CD14-positive monocyte (primary cell): Measurements from ENCODE around the gene GPC5. TPM values are rescaled to one million over a fixed set of nuclear protein-coding genes. Genes with fewer than 3 reads are reported as not detected.

Experiments used
- DNase-seq, 3 donors: peaks; one replicate each; pipeline ENCODE4 v3.0.0-alpha.2; 2011 to 2022
- H2AFZ ChIP-seq: 2 replicates; pipeline ENCODE4 v1.6.0; 2012; ENCODE audit warnings: mild to moderate bottlenecking, low read depth, low read length, inconsistent platforms; ENCODE audit not compliant: insufficient read depth, poor library complexity, severe bottlenecking
- H3K27ac ChIP-seq, 2 donors: 1 replicate in 1 of 2; 2 replicates in 1 of 2; pipeline ENCODE4 v1.5.1; 2012 to 2013; ENCODE audit warnings: low read length in 2 of 2, control low read depth in 1 of 2, inconsistent platforms in 1 of 2, low read depth in 1 of 2, mild to moderate bottlenecking in 1 of 2
- H3K27me3 ChIP-seq, 2 donors: one replicate each; pipeline versions ENCODE4 v1.6.0 to v1.6.1; 2011 to 2013; ENCODE audit warnings: low read length in 2 of 2; ENCODE audit not compliant: control insufficient read depth in 2 of 2, insufficient read depth in 2 of 2
- H3K36me3 ChIP-seq, 2 donors: replicated peaks in 1 of 2; 1 replicate in 1 of 2; 2 replicates in 1 of 2; pipeline versions ENCODE4 v1.5.1 to v1.6.1; 2012 to 2013; ENCODE audit warnings: low read length in 2 of 2, control low read depth in 1 of 2, inconsistent platforms in 1 of 2, mild to moderate bottlenecking in 1 of 2; ENCODE audit not compliant: insufficient read depth in 2 of 2, control insufficient read depth in 1 of 2
- H3K4me1 ChIP-seq, 2 donors: 1 replicate in 1 of 2; 2 replicates in 1 of 2; pipeline versions ENCODE4 v1.5.1 to v1.6.1; 2012 to 2013; ENCODE audit warnings: low read length in 2 of 2, control low read depth in 1 of 2, inconsistent platforms in 1 of 2, mild to moderate bottlenecking in 1 of 2, moderate library complexity in 1 of 2; ENCODE audit not compliant: insufficient read depth in 2 of 2, control insufficient read depth in 1 of 2
- H3K4me2 ChIP-seq: replicated peaks from 2 replicates; pipeline ENCODE3; 2012; ENCODE audit warnings: low read length, moderate library complexity, mild to moderate bottlenecking; ENCODE audit not compliant: poor library complexity, severe bottlenecking; ENCODE audit errors: extremely low read depth
- H3K4me3 ChIP-seq, 3 experiments: fragments of 200-600 bp in 1 of 3; sonication (generic) in 1 of 3; replicated peaks in 1 of 3; 1 replicate in 2 of 3; 2 replicates in 1 of 3; pipeline ENCODE4 v1.5.1; 2011 to 2013; ENCODE audit warnings: low read length in 3 of 3, mild to moderate bottlenecking in 3 of 3, control low read depth in 2 of 3, low read depth in 2 of 3, inconsistent platforms in 1 of 3, moderate library complexity in 1 of 3
- H3K79me2 ChIP-seq: 2 replicates; pipeline ENCODE4 v1.6.0; 2012; ENCODE audit warnings: mild to moderate bottlenecking, control low read depth, inconsistent platforms, low read length, moderate library complexity; ENCODE audit not compliant: insufficient read depth
- H3K9ac ChIP-seq: 2 replicates; pipeline ENCODE4 v1.6.0; 2017; ENCODE audit warnings: low read length, mild to moderate bottlenecking; ENCODE audit not compliant: insufficient read depth, poor library complexity, severe bottlenecking
- H3K9me3 ChIP-seq, 2 donors: replicated peaks in 1 of 2; 1 replicate in 1 of 2; 2 replicates in 1 of 2; pipeline versions ENCODE4 v1.5.1 to v1.6.1; 2012 to 2013; ENCODE audit warnings: low read length in 2 of 2, control low read depth in 1 of 2; ENCODE audit not compliant: control insufficient read depth in 1 of 2, insufficient read depth in 1 of 2
- H4K20me1 ChIP-seq: 2 replicates; pipeline ENCODE4 v1.6.0; 2012; ENCODE audit warnings: mild to moderate bottlenecking, low read length, control low read depth, moderate library complexity; ENCODE audit not compliant: insufficient read depth
- H3K27ac Mint-ChIP-seq, 7 donors: one replicate each; pipeline ENCODE4 v1.8.0; 2020; ENCODE audit warnings: mild to moderate bottlenecking in 7 of 7, mixed read lengths in 7 of 7, moderate library complexity in 6 of 7, inconsistent platforms in 2 of 7
- H3K27me3 Mint-ChIP-seq, 3 donors: one replicate each; pipeline ENCODE4 v1.8.0; 2021 to 2022; ENCODE audit warnings: low read depth in 3 of 3, mild to moderate bottlenecking in 3 of 3, mixed read lengths in 3 of 3, moderate library complexity in 3 of 3, inconsistent platforms in 1 of 3
- H3K36me3 Mint-ChIP-seq, 2 donors: one replicate each; pipeline ENCODE4 v1.8.0; 2020; ENCODE audit warnings: mixed read lengths in 2 of 2, inconsistent platforms in 1 of 2, mild to moderate bottlenecking in 1 of 2
- H3K4me1 Mint-ChIP-seq: one replicate; pipeline ENCODE4 v1.8.0; 2020; ENCODE audit warnings: mild to moderate bottlenecking, mixed read lengths
- H3K4me3 Mint-ChIP-seq, 2 donors: one replicate each; pipeline ENCODE4 v1.8.0; 2020; ENCODE audit warnings: mild to moderate bottlenecking in 2 of 2, mixed read lengths in 2 of 2, moderate library complexity in 1 of 2
- H3K9me3 Mint-ChIP-seq, 7 donors: one replicate each; pipeline ENCODE4 v1.8.0; 2020 to 2022; ENCODE audit warnings: mixed read lengths in 7 of 7, mild to moderate bottlenecking in 6 of 7, moderate library complexity in 6 of 7, inconsistent platforms in 2 of 7
- CTCF ChIP-seq: fragments of 200-600 bp; IDR thresholded peaks from one replicate; pipeline ENCODE4 v1.8.0; 2022; ENCODE audit warnings: antibody characterized with exemption, mild to moderate bottlenecking
- WGBS: methylation state at CpG from one replicate; pipeline ENCODE4 v1.1.5; 2013; ENCODE audit warnings: missing lambda C conversion rate; ENCODE audit not compliant: insufficient coverage; 5-methylcytosine and 5-hydroxymethylcytosine counted together
- intact Hi-C, 2 donors: fragments of 100-400 bp; cut with micrococcal nuclease; formaldehyde crosslinking; loops; one replicate each; pipeline versions ENCODE4 v1.15.0 to v1.15.1; 2023
- polyA plus RNA-seq, 3 donors: library from polyadenylated mRNA; depleted of rRNA in 1 of 3; unstranded in 2 of 3; stranded (reverse) in 1 of 3; fragments of 300-500 nt in 2 of 3; fragments of >200 nt in 1 of 3; fragmentation: Illumina TruSeq in 2 of 3; gene quantifications; 1 replicate in 2 of 3; 2 replicates in 1 of 3; pipeline ENCODE4 v1.2.3, GENCODE V29; 2012 to 2021

The GPC5 gene
- polyA plus RNA-seq, 3 donors, result not detected

GRCh38 chr13:92317066-92317465, 918.6 kb downstream of the GPC5 start:
- Histone ChIP-seq H3K4me3 (no peak overlapping the region), H3K36me3 (no peaks in the 10 kb centered on the region), H3K9me3 (peaks cover 8 to 10% of the 10 kb centered on the region in 2 donors), H3K9ac (no peak overlapping the region), H3K4me2 (no peak overlapping the region), H2AFZ (no peak overlapping the region), H3K27ac (no peak overlapping the region), H4K20me1 (no peaks in the 10 kb centered on the region), H3K79me2 (no peaks in the 10 kb centered on the region), H3K4me1 (no peaks in the 10 kb centered on the region), H3K27me3 (no peaks in the 10 kb centered on the region)
- Mint-ChIP-seq H3K4me3 (no peak overlapping the region), H3K9me3 (peaks cover 0 to 8% (median 2%) of the 10 kb centered on the region in 7 donors), H3K4me1 (no peaks in the 10 kb centered on the region), H3K36me3 (no peaks in the 10 kb centered on the region), H3K27me3 (peaks cover 0 to 1% (median 1%) of the 10 kb centered on the region in 3 donors), H3K27ac (no peak overlapping the region)
- no peak for TF ChIP-seq CTCF
- intact Hi-C loops, result no loop called here
- 86% methylated on average over 1 of the region's 2 CpGs for WGBS
- no peak for DNase-seq

DNA sequence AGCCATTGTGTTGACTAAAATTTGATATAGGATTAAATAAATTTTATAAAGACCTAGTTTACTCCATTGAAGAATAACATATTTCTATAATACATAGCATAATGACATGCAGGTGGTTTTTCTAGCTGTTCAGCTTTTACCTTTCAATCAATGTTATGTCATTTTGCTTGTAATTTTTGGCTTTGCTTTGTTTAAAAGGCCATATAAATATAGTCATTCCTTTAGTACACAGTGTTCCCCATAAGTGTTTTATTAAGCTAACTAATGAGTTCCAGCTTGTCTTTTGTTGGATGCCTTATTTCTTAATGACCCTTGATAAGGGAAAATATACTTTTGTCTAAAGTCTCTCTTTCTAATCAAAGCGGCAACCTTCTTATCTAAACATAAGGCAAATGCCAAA, 921.9 kb downstream of the GPC5 start:
- Histone ChIP-seq H4K20me1 (no peaks in the 10 kb centered on the region), H3K4me3 (no peak overlapping the region), H3K4me2 (no peak overlapping the region), H3K4me1 (no peaks in the 10 kb centered on the region), H3K79me2 (no peaks in the 10 kb centered on the region), H2AFZ (no peak overlapping the region), H3K27ac (no peak overlapping the region), H3K9ac (no peak overlapping the region), H3K27me3 (no peaks in the 10 kb centered on the region), H3K36me3 (no peaks in the 10 kb centered on the region), H3K9me3 (peaks cover 0 to 8% of the 10 kb centered on the region in 2 donors)
- H3K27ac Mint-ChIP-seq, result no peak overlapping the region
- H3K4me3 Mint-ChIP-seq, result no peak overlapping the region
- H3K4me1 Mint-ChIP-seq, result no peaks in the 10 kb centered on the region
- intact Hi-C loops, result no loop called here
- H3K36me3 Mint-ChIP-seq, result no peaks in the 10 kb centered on the region
- peaks cover 0 to 1% (median 1%) of the 10 kb centered on the region in 3 donors for H3K27me3 Mint-ChIP-seq
- TF ChIP-seq CTCF, result no peak
- no peak for DNase-seq
- no CpG with 5 or more reads among the region's 1 CpG for WGBS
- peaks cover 0 to 4% (median 0%) of the 10 kb centered on the region in 7 donors for H3K9me3 Mint-ChIP-seq
